GM10847 (cell line): ENCODE data around the gene GPR146.

Experiments
- POLR2A ChIP-seq: IDR thresholded peaks from 2 replicates; pipeline ENCODE4 v1.6.1; 2011; ENCODE audit not compliant: insufficient read length; ENCODE audit errors: extremely low read depth

GPR146 gene

DNA sequence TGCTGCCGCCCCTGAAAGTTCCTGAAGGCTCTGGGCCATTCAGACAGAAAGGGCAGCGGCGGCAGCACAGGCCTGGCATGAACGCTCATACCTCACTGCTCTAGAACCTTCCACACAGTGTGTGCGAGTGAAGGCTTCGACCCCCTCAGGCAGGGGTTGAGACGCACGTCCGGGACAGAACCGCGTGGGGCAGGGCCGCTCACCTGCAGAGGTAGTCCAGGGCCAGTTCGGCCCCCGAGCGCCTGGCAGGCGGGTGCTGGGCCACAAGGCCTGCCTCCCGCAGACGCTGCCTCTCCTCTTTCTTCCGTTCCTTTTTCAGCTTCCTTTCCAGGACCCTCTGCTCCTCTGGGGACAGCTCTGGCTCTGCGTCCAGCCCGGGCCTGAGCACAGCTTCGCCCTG is 34.6 kb upstream of the GPR146 start:
- no peak for TF ChIP-seq POLR2A

- no peak for TF ChIP-seq POLR2A
Observed at GRCh38 chr7:1010226-1010625, 34.1 kb upstream of the GPR146 start.

DNA sequence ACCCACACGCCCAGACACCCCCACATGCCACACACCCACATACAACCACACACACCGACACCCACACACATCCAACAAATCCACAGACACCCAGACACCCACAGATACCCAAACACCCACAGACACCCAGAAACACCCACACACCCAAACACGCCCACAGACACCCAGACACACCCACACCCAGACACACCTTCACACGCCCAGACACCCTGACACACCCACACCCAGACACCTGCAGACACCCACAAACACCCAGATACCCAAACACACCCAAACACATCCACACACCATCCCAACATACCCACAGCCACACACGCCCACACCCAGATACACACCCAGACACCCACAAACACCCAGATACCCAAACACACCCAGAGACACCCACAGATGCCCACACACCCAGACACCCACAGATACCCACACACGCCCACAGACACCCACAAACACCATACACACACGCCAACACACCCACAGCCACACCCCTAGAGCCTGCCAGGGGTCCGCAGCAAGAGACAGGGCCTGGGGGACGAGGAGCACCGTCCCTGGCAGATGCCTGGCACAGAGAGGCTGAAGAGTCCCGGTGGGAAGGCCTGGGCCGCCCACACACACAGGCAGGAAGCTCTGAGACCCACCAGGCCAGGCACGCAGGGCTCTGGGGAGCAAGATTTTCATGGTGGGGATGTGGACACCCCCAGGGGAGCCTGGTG is 32.9 kb upstream of the GPR146 start:
- TF ChIP-seq POLR2A, result no peak

- no peak for TF ChIP-seq POLR2A
Observed at GRCh38 chr7:1012004-1012715, 32.2 kb upstream of the GPR146 start.

DNA sequence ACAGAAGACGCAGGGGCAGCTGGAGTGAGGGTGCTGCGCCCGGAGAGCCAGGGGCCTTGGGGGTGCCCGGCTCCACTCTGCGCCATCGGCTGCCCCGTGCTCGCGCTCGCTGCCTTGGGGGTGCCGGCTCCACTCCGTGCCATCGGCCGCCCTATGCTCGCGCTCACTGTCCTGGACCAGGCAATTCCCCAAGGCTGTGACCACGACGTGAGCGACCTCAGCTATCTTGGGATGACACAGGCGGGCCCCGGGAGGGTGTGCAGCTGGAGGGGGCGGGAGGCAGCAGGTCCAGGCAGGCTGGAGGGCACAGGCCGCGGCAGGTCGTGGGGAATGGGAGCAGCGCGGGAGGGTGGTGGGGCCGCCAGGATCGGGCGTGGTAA is 31.6 kb upstream of the GPR146 start:
- TF ChIP-seq POLR2A, result no peak

DNA sequence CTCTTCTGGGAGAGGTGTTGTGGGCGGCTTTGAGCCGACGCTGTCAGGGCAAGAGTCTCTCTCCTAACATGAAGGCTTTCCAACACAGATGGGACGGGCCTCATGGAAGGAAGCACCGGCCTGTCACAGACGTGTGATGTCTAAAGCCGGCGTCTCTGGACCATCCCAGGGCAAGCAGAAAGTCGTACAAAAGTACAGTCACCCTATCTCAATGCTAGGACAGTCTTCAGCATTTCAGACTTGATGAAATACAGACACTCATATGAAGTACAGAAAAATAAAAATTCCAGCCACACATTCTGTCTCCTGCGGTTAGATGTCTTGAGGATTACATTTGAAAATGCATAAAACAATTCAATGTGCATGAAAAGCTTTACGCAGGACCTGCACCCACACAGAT is 30.8 kb upstream of the GPR146 start:
- no peak for TF ChIP-seq POLR2A

DNA sequence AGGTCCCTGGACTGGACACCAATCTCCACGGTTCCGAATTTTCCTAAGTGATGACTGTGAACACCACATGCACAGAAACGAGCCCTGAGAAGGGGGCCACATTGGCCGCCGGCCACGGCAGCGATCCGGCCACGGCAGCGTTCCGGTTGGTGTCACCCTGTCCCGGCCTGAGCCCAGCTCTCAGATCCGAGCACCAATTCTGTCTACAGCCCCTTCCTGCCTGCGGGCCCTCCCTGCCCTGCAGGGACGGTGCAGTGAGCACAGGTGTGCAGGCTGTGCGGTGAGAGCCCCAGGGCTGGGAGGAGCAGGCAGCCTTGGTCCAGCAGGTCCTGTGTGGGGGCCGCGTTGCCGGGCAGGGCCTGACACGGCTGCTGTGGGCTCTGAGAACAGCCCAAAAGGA is 29.7 kb upstream of the GPR146 start:
- TF ChIP-seq POLR2A, result no peak

GRCh38 chr7:1015196-1016121 is 28.9 kb upstream of the GPR146 start:
- no peak for TF ChIP-seq POLR2A

DNA sequence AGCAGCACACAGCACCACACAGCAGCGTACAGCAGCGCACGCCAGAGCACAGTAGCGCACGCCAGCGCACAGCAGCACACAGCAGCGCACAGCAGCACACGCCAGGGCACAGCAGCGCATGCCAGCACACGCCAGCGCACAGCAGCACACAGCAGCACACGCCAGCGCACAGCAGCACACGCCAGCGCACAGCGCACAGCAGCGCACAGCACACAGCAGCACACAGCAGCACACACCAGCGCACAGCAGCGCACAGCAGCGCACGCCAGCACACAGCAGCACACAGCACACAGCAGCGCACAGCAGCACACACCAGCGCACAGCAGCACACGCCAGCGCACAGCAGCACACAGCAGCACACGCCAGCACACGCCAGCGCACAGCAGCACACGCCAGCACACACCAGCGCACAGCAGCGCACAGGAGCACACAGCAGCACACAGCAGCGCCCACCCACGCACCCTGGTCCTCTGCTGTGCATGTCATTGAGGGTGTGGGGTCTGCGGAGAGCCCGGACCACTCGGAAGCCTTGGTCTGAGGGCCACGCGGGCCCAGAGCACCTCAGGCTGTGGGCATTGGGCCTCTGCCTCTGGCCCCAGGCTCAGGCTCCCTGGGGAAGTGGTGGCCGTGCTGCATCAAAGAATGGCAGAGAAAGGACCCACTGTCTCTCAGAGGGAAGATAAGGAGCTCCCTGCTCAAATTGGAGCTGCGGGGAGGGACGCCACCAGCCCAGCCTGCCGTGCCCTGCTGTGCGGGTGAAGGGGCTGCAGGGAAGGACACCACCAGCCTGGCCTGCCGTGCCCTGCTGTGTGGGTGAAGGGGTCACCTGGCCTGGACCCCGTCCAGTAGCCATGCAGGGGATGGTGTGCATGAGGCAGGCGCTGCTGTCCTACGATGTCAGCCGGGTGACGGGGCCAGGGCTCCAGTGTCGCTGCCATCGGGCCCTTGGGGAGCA is 27.5 kb upstream of the GPR146 start:
- TF ChIP-seq POLR2A, result no peak

GRCh38 chr7:1017586-1018333 is 26.6 kb upstream of the GPR146 start:
- TF ChIP-seq POLR2A, result no peak

DNA sequence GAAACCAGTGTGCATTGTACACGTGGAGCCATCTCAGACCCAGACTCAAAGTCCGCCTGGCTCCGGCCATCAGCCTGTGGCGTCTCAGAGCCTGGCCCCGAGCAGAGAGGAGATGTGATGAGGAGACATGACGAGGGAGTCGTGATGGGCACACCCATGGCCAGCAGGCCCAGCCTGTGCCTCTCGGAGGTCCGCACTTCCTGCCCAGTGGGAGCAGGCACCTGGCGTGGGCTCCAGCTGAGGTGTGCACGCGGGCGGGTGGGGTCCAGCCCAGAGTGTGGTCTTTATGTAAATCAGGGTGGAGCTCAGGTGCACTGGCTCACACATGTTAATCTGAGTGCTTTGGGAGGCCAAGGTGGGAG is 26.0 kb upstream of the GPR146 start:
- no peak for TF ChIP-seq POLR2A

DNA sequence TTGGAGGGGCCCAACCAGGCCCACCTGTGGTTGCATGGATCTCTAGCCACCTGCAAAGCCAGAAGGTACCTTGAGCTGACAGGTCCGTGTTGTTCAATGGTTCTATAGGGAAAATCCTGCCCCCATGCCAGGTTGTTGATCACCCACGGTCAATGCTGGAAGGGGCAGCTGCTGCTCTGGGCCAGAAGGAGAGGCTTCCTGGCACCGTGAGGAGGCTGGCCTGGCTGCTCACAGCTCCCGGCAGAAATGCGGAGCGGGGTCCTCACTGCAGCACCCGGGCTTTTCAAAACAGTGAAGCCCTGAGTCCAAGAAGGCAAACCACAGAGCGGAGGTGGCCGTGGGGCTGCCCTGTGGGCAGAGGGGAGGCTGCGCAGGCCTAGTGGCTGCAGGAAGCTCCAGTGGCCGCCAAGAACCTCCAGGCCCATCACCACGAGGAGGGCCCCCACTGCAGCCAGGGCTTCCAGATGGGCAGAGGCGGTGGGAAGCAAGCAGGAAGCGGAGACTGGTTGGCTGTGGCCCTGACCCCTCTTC is 25.0 kb upstream of the GPR146 start:
- TF ChIP-seq POLR2A, result no peak

DNA sequence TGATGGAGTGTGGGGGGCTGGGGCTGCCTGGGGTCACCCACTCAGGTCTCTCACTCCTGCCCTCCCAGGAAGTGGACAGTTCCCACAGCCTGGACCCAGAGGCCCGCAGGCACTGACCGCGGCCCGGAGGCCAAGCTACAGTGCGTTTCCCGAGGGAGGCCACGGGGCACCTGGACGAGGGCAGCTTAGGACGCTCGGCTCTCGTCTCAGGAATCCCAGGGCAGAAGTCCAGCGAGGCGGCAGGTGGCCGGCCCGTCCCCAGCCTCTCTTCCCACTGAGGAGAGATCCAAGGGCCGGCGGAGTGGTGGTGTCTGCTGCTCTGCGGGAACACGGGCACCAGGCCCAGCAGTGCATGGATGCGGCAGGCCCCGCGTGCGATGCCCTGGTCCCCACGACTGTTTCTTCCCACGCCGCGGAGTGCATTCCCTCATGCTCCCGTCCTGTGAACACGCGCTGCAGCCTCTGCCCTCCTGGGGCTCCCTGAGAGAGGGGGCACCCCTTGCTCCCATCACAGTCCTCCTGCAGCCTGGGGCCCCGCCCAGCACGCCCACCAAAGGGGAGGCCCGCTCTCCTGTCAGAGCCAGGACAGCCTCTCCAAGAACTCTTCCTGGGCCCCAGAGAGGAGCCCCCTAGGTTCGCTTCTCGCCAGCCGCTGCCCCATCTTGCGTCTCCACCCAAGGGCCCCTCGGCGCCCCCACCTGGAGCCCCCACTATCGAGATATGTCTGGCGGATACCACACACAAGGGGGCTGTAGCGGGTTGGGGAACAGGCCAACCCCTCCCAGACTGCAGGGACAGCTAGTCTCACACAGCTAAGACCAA is 24.3 kb upstream of the GPR146 start:
- TF ChIP-seq POLR2A, result no peak
